Keratinocyte (primary cell): ENCODE results near the gene CEACAM3. TPM values are rescaled to one million over a fixed set of nuclear protein-coding genes. Genes with fewer than 3 reads are reported as not detected.

Experiments
- DNase-seq: peaks from one replicate; pipeline ENCODE4 v3.0.0-alpha.2; 2011; ENCODE audit warnings: low read depth, missing footprints, low spot score
- FAIRE-seq: peaks from 2 replicates; lab custom pipeline; 2011; peaks lifted over from hg19 to GRCh38; lab: Jason Lieb, UNC
- H2AFZ ChIP-seq: 2 replicates; pipeline ENCODE4 v1.6.0; 2012; ENCODE audit warnings: low read length, control low read depth, inconsistent platforms; ENCODE audit not compliant: control insufficient read depth
- H3K27ac ChIP-seq: 2 replicates; pipeline ENCODE4 v1.5.1; 2011; ENCODE audit warnings: low read length; ENCODE audit not compliant: control insufficient read depth, insufficient read depth
- H3K27me3 ChIP-seq: 3 replicates; pipeline ENCODE4 v1.6.0; 2011; ENCODE audit warnings: low read length; ENCODE audit not compliant: control insufficient read depth, insufficient read depth; ENCODE audit errors: extremely low read depth
- H3K36me3 ChIP-seq, 2 experiments: 2 replicates in 1 of 2; 3 replicates in 1 of 2; pipeline ENCODE4 v1.5.1; 2011; ENCODE audit warnings: low read length in 2 of 2, mild to moderate bottlenecking in 1 of 2; ENCODE audit not compliant: control insufficient read depth in 2 of 2, insufficient read depth in 2 of 2; ENCODE audit errors: extremely low read depth in 1 of 2
- H3K4me1 ChIP-seq: 3 replicates; pipeline ENCODE4 v1.5.1; 2011; ENCODE audit warnings: low read length; ENCODE audit not compliant: control insufficient read depth, insufficient read depth; ENCODE audit errors: extremely low read depth
- H3K4me2 ChIP-seq: 3 replicates; pipeline ENCODE4 v1.6.0; 2011; ENCODE audit warnings: low read depth, low read length; ENCODE audit not compliant: control insufficient read depth, insufficient read depth; ENCODE audit errors: extremely low read depth
- H3K4me3 ChIP-seq, 3 experiments: fragments of 200-600 bp in 1 of 3; sonication (generic) in 1 of 3; 2 replicates in 2 of 3; 3 replicates in 1 of 3; pipeline ENCODE4 v1.5.1; 2011 to 2016; ENCODE audit warnings: low read length in 3 of 3, mild to moderate bottlenecking in 3 of 3, control low read depth in 2 of 3, inconsistent platforms in 1 of 3, low read depth in 1 of 3, mixed read lengths in 1 of 3, mixed run types in 1 of 3, moderate library complexity in 1 of 3; ENCODE audit not compliant: control insufficient read depth in 2 of 3, insufficient read depth in 2 of 3; ENCODE audit errors: extremely low read depth in 1 of 3
- H3K79me2 ChIP-seq: 2 replicates; pipeline ENCODE4 v1.6.0; 2012; ENCODE audit warnings: low read length; ENCODE audit not compliant: control insufficient read depth, insufficient read depth
- H3K9ac ChIP-seq: 3 replicates; pipeline ENCODE4 v1.6.0; 2011; ENCODE audit warnings: low read length; ENCODE audit not compliant: control insufficient read depth, insufficient read depth; ENCODE audit errors: extremely low read depth
- H3K9me1 ChIP-seq: 3 replicates; pipeline ENCODE4 v1.6.0; 2011; ENCODE audit warnings: low read length; ENCODE audit not compliant: control insufficient read depth, insufficient read depth; ENCODE audit errors: extremely low read depth
- H3K9me3 ChIP-seq: 2 replicates; pipeline ENCODE4 v1.5.1; 2012; ENCODE audit warnings: low read depth, low read length; ENCODE audit not compliant: control insufficient read depth
- H4K20me1 ChIP-seq: 3 replicates; pipeline ENCODE4 v1.6.0; 2011; ENCODE audit warnings: low read length; ENCODE audit not compliant: control insufficient read depth, insufficient read depth; ENCODE audit errors: extremely low read depth
- CTCF ChIP-seq, 3 experiments: IDR thresholded peaks in 1 of 3; conservative IDR thresholded peaks in 1 of 3; optimal IDR thresholded peaks in 1 of 3; 2 replicates in 2 of 3; 3 replicates in 1 of 3; pipeline versions ENCODE3 to v1.5.1; 2011; ENCODE audit warnings: low read length in 3 of 3, mild to moderate bottlenecking in 3 of 3, moderate library complexity in 2 of 3, control low read depth in 1 of 3, inconsistent platforms in 1 of 3; ENCODE audit not compliant: insufficient read depth in 2 of 3; ENCODE audit errors: extremely low read depth in 1 of 3
- EZH2 ChIP-seq: IDR thresholded peaks from one replicate; pipeline ENCODE4 v1.6.1; 2012; ENCODE audit warnings: inconsistent platforms, mild to moderate bottlenecking, low read length, moderate library complexity
- dilution Hi-C: fragments of 300-500 bp; cut with MboI; formaldehyde crosslinking; loops from one replicate; pipeline ENCODE4 v1.7.0; 2020; ENCODE audit warnings: low sequenced_read_pairs; ENCODE audit not compliant: extremely low pct_ligation_motif_present
- polyA plus RNA-seq, 5 experiments: library from polyadenylated mRNA; depleted of rRNA in 3 of 5; stranded (reverse) in 3 of 5; stranded (forward) in 1 of 5; unstranded in 1 of 5; fragments of >200 nt; gene quantifications; 1 replicate in 1 of 5; 2 replicates in 3 of 5; 3 replicates in 1 of 5; pipeline versions ENCODE4 v1.2.1 to v1.2.3, GENCODE V29; 2011 to 2012; ENCODE audit warnings: missing spikeins in 2 of 5, low read depth in 1 of 5, low replicate concordance in 1 of 5

CEACAM3 gene
- polyA plus RNA-seq, 1 donor (not counting 4 experiments of a cell fraction or from before 2014, with no cell fraction given): not detected

GRCh38 chr19:41755328-41755913 is 41.0 kb upstream of the CEACAM3 start, which contains the start of gene CEACAM6:
TSS of gene CEACAM6 (plus strand) at chr19:41755530. CDS start at chr19:41755639, 109 bp downstream.
- no peak for FAIRE-seq
- Histone ChIP-seq H2AFZ (no peak within 1 kb of the TSS), H3K79me2 (no peaks in the 10 kb centered on the region), H3K36me3 (no peaks in the 10 kb centered on the region), H3K9me3 (no peaks in the 10 kb centered on the region), H3K27me3 (peaks cover 19% of the 10 kb centered on the region), H3K4me1 (no peaks in the 10 kb centered on the region), H3K9ac (no peak within 1 kb of the TSS), H3K9me1 (no peaks in the 10 kb centered on the region), H3K4me3 (no peak within 1 kb of the TSS), H3K4me2 (no peak within 1 kb of the TSS), H4K20me1 (peaks cover 2% of the 10 kb centered on the region), H3K27ac (no peak within 1 kb of the TSS)
- TF ChIP-seq CTCF (optimal IDR thresholded peaks at IDR 0.05 in 1 of 3, IDR thresholded peaks at IDR 0.05 in 1 of 3, conservative IDR thresholded peaks at IDR 0.05 in 1 of 3; ENCODE audit: extremely low read depth in 1 of 3, insufficient read depth in 2 of 3, low read length in 3 of 3): no peak
- TF ChIP-seq EZH2: no peak
- dilution Hi-C loops: no loop called here
- no peak for DNase-seq

- no peak for FAIRE-seq
- Histone ChIP-seq H3K4me2 (no peak overlapping the region), H3K9me3 (no peaks in the 10 kb centered on the region), H3K4me1 (no peaks in the 10 kb centered on the region), H3K4me3 (no peak overlapping the region), H3K79me2 (no peaks in the 10 kb centered on the region), H3K27me3 (peaks cover 20% of the 10 kb centered on the region), H3K9me1 (no peaks in the 10 kb centered on the region), H3K27ac (no peak overlapping the region), H2AFZ (no peak overlapping the region), H4K20me1 (no peaks in the 10 kb centered on the region), H3K9ac (no peak overlapping the region), H3K36me3 (no peaks in the 10 kb centered on the region)
- TF ChIP-seq EZH2 (no peak), CTCF (optimal IDR thresholded peaks at IDR 0.05 in 1 of 3, IDR thresholded peaks at IDR 0.05 in 1 of 3, conservative IDR thresholded peaks at IDR 0.05 in 1 of 3; ENCODE audit: extremely low read depth in 1 of 3, insufficient read depth in 2 of 3, low read length in 3 of 3) (no peak)
- dilution Hi-C loops: no loop called here
- DNase-seq: no peak
Observed at GRCh38 chr19:41758846-41759245, 37.5 kb upstream of the CEACAM3 start.
